ENCODE measurements around the gene SPSB1.

DNA sequence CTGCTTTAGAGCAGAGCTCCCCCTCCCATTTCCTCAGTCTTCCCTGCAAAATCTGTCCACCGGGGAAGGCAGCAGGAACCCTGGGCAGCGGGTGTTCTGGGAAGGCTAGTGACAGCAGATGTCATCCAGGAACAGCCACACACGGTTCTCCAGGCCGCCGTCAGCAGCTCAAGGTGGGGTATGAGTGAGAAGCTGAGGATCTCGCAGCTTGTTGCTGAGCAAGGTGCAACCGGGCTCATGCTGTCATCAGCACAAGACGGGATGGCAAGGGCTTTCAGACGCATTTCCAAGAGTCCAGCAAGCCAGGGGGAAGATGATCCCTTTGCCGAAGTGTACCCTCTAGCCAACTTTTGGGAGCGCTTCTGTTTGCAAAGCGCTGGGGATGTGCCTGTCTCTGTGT lies 23.0 kb upstream of the SPSB1 start:
- TF ChIP-seq CTCF (IDR thresholded peaks at IDR 0.05) (no peak), SP1 (CRISPR knock-in tag; conservative IDR thresholded peaks at IDR 0.05) (no peak), ATF2 (CRISPR knock-in tag; IDR thresholded peaks at IDR 0.05; ENCODE audit: borderline replicate concordance, low read depth) (no peak), NFYB (CRISPR knock-in tag; conservative IDR thresholded peaks at IDR 0.05; ENCODE audit: low read depth) (no peak), IRF1 (CRISPR knock-in tag; IDR thresholded peaks at IDR 0.05) (no peak), ZNF219 (CRISPR knock-in tag; IDR thresholded peaks at IDR 0.05; ENCODE audit: borderline replicate concordance) (no peak), NR3C1 (CRISPR knock-in tag; conservative IDR thresholded peaks at IDR 0.05; ENCODE audit: low read depth) (no peak), SMAD3 (CRISPR knock-in tag; IDR thresholded peaks at IDR 0.05; ENCODE audit: borderline replicate concordance) (no peak), ZNF121 (CRISPR knock-in tag; IDR thresholded peaks at IDR 0.05) (no peak), MAX (CRISPR knock-in tag; IDR thresholded peaks at IDR 0.05) (no peak), GTF2I (CRISPR knock-in tag; conservative IDR thresholded peaks at IDR 0.05) (no peak), AFF4 (CRISPR knock-in tag; IDR thresholded peaks at IDR 0.05; ENCODE audit: borderline replicate concordance) (no peak)
- TF ChIP-seq, protein P1, sequence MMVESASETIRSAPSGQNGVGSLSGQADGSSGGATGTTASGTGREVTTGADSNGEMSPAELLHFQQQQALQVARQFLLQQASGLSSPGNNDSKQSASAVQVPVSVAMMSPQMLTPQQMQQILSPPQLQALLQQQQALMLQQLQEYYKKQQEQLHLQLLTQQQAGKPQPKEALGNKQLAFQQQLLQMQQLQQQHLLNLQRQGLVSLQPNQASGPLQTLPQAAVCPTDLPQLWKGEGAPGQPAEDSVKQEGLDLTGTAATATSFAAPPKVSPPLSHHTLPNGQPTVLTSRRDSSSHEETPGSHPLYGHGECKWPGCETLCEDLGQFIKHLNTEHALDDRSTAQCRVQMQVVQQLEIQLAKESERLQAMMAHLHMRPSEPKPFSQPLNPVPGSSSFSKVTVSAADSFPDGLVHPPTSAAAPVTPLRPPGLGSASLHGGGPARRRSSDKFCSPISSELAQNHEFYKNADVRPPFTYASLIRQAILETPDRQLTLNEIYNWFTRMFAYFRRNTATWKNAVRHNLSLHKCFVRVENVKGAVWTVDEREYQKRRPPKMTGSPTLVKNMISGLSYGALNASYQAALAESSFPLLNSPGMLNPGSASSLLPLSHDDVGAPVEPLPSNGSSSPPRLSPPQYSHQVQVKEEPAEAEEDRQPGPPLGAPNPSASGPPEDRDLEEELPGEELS (CRISPR knock-in tag; IDR thresholded peaks at IDR 0.05) = no peak
